Kidney (tissue), 14 donors: ENCODE measurements around the gene GRHL1. TPM values are rescaled to one million over a fixed set of nuclear protein-coding genes. Genes with fewer than 3 reads are reported as not detected.

Experiments used
- DNase-seq, 5 donors: peaks; one replicate each; pipeline ENCODE4 v3.0.0-alpha.2; 2013 to 2020
- FAIRE-seq: peaks from 2 replicates; lab custom pipeline; 2012; peaks lifted over from hg19 to GRCh38; lab: Jason Lieb, UNC
- H3K27ac ChIP-seq, 2 donors: one replicate each; pipeline ENCODE4 v1.7.0; 2013; ENCODE audit warnings: low read depth in 2 of 2, low read length in 2 of 2, inconsistent platforms in 1 of 2
- H3K27me3 ChIP-seq: one replicate; pipeline ENCODE4 v1.7.1; 2013; ENCODE audit warnings: low read length, inconsistent platforms; ENCODE audit not compliant: control insufficient read depth, insufficient read depth
- H3K36me3 ChIP-seq, 3 donors: one replicate each; pipeline versions ENCODE4 v1.7.0 to v1.7.1; 2013; ENCODE audit warnings: low read length in 3 of 3, control low read depth in 1 of 3, inconsistent platforms in 1 of 3; ENCODE audit not compliant: insufficient read depth in 3 of 3, control insufficient read depth in 2 of 3
- H3K4me1 ChIP-seq, 3 donors: one replicate each; pipeline versions ENCODE4 v1.7.0 to v1.7.1; 2013; ENCODE audit warnings: low read length in 3 of 3, inconsistent platforms in 1 of 3, low read depth in 1 of 3; ENCODE audit not compliant: control insufficient read depth in 2 of 3, insufficient read depth in 2 of 3
- H3K4me3 ChIP-seq, 3 donors: one replicate each; pipeline versions ENCODE4 v1.7.0 to v1.8.1; 2013; ENCODE audit warnings: low read length in 3 of 3, control low read depth in 1 of 3, inconsistent platforms in 1 of 3
- H3K9ac ChIP-seq, 3 donors: one replicate each; pipeline versions ENCODE4 v1.7.0 to v1.7.1; 2013; ENCODE audit warnings: low read length in 3 of 3, control low read depth in 1 of 3, inconsistent platforms in 1 of 3
- H3K9me3 ChIP-seq, 3 donors: one replicate each; pipeline versions ENCODE4 v1.7.0 to v1.7.1; 2013; ENCODE audit warnings: low read length in 3 of 3, control low read depth in 1 of 3, inconsistent platforms in 1 of 3; ENCODE audit not compliant: control insufficient read depth in 2 of 3, insufficient read depth in 1 of 3
- CTCF ChIP-seq: IDR thresholded peaks from 3 replicates; pipeline ENCODE4 v1.5.1; 2012; ENCODE audit warnings: mild to moderate bottlenecking, moderate library complexity, borderline replicate concordance; ENCODE audit not compliant: insufficient read depth; ENCODE audit errors: extremely low read depth
- intact Hi-C: fragments of 100-400 bp; cut with DNase I; formaldehyde crosslinking; loops from one replicate; pipeline ENCODE4 v1.11.1; 2022
- polyA plus RNA-seq: library from polyadenylated mRNA; stranded (reverse); fragments of 350-450 nt; fragmentation: Illumina TruSeq; extraction: RNeasy Lipid Tissue Mini Kit (QIAGEN cat#74804); gene quantifications from one replicate; pipeline ENCODE4 v1.2.3, GENCODE V29; 2014; ENCODE audit warnings: low read depth, low replicate concordance; ENCODE audit not compliant: insufficient read depth
- total RNA-seq: library from RNA; stranded (reverse); fragmentation: NEBNext Ultra II Directional; extraction: Animal tissue kit (Norgen Biotek cat#: 25700); gene quantifications from one replicate; pipeline ENCODE4 v1.2.1, GENCODE V29; 2021
- donor health status: control.
- donor health status: control.
- donor health status: control.
- donor health status: control.
- donor health status: control.
- donor health status: DM: yes; HTN: yes; CAD: no.
- donor health status: Normal renal cell carcinoma (clear cell type).

The GRHL1 gene
- total and polyA plus RNA-seq, 2 donors from 2014 or later: 2.3 to 6.0 TPM

- H3K27ac ChIP-seq: no peak overlapping the region
These were observed 13.0 kb downstream of the GRHL1 start for GRCh38 chr2:9964334-9964980.

DNA sequence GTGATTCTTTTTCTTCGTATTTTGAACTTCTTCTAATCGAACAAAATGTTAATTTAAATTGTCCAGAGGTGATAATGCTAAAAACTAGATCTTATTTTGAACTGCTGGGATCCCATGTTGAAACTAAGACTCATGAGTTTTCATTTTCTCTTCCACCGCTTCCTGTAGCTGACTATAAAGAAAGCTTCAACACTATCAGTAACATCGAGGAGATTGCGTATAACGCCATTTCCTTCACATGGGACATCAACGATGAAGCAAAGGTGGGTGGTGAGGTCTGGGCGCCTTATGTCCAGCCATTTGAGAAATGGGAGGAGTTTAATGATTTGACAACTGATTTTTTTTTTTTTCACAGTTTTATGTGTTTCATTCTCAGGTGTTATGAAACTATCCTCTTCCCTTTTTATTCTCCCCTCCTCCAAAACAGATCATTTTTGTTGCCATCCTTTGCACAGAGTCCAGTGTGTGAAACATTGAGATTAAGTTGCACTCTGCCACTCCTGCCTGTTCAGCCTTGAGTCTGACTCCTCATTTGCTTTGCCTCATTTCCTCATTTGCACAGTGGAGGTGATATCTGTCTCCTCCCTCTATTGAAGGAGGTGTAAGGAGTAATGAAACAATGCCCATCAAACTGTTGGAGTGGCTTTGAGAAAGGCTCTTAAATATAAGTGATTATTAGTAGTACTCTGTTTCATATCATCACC lies 13.8 kb downstream of the GRHL1 start:
- intact Hi-C loops: no loop called here
- FAIRE-seq: no peak
- Histone ChIP-seq H3K27me3 (no peaks in the 10 kb centered on the region), H3K4me3 (no peak overlapping the region), H3K9ac (no peak overlapping the region), H3K9me3 (no peaks in the 10 kb centered on the region), H3K27ac (no peak overlapping the region), H3K36me3 (peaks cover 0 to 20% (median 18%) of the 10 kb centered on the region in 3 donors), H3K4me1 (no peaks in the 10 kb centered on the region)
- DNase-seq: no peak
- no peak for TF ChIP-seq CTCF

More at GRCh38 chr2:9964334-9964980, 13.0 kb downstream of the GRHL1 start:
- no peak for TF ChIP-seq CTCF
- FAIRE-seq (no peak), DNase-seq (no peak)
- Histone ChIP-seq H3K4me3 (no peak overlapping the region), H3K4me1 (no peaks in the 10 kb centered on the region), H3K36me3 (peaks cover 0 to 20% (median 18%) of the 10 kb centered on the region in 3 donors), H3K9me3 (no peaks in the 10 kb centered on the region), H3K27me3 (no peaks in the 10 kb centered on the region), H3K9ac (no peak overlapping the region)
- intact Hi-C loops: no loop called here

DNA sequence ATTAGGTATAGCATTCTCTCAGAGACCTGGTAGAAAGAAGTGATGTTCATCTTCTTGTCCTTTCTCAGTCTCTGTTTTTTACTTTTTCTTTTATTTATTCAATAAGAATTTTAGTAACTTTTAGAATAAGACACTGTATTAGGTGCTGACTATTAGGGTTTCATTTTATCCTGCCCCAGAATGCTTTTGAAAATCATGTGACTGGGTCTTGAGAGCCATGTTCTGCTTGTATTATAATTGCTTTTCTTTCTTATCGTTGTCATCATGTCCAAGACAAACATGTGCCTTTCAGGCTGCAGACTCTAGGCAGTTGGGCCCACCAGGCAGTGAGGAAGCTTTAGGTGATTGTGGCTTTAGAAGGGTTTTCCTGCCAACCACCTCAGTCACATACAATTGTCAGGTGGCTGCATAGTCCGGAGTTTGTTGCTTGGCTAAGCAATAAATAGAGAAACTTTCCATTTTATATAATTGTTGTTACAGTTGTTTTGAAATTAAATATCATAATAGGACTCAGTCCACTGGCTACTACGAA lies 15.1 kb downstream of the GRHL1 start:
- no peak overlapping the region for H3K4me3 ChIP-seq
- H3K4me1 ChIP-seq: no peaks in the 10 kb centered on the region
- FAIRE-seq (no peak), DNase-seq (no peak)
- H3K27me3 ChIP-seq: no peaks in the 10 kb centered on the region
- H3K9ac ChIP-seq: no peak overlapping the region
- peaks cover 0 to 20% (median 14%) of the 10 kb centered on the region in 3 donors for H3K36me3 ChIP-seq
- no peak for TF ChIP-seq CTCF
- intact Hi-C loops: no loop called here
- H3K9me3 ChIP-seq: no peaks in the 10 kb centered on the region
- H3K27ac ChIP-seq: no peak overlapping the region
